HG03280 (cell line): ENCODE results near the gene KCNQ1.

Experiments used
- ATAC-seq: cut with Tn5 transposase; IDR thresholded peaks from one replicate; pipeline ENCODE4 v1.9.1; 2021; ENCODE audit warnings: mild to moderate bottlenecking, moderate library complexity; ENCODE audit not compliant: unreplicated experiment

The KCNQ1 gene

GRCh38 chr11:2797121-2797711 lies 352.4 kb downstream of the KCNQ1 start:
- ATAC-seq: no peak

DNA sequence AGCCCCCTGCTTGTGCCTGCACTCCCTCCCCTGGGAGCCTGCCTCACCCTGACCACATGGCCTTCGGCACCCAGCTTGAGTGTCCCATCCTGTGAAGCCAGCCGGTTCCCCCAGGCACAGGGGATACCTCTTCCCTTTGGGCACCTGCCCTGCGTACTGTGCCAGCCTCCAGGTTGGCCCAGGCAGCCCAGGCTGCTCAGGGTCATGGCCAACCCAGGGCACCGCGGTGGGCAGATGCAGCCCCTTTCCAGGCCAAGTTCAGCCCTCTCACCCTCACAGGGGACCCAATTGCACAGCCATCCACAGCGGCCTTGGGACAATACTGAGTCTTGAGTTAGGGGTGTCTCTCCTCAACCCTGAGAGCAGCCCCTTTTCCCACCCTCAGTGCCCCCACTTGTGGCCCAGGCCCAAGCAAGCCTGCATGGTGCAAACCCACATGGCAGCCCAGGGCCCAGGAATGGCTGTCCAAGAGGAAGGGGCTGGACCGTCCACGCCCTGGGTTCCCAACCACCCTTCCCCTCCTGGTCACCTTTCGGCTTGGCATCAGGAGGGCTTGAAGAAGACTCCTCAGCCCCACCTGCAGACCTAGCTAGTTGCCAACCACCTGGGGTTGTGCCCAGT lies 353.0 kb downstream of the KCNQ1 start:
- no peak for ATAC-seq

DNA sequence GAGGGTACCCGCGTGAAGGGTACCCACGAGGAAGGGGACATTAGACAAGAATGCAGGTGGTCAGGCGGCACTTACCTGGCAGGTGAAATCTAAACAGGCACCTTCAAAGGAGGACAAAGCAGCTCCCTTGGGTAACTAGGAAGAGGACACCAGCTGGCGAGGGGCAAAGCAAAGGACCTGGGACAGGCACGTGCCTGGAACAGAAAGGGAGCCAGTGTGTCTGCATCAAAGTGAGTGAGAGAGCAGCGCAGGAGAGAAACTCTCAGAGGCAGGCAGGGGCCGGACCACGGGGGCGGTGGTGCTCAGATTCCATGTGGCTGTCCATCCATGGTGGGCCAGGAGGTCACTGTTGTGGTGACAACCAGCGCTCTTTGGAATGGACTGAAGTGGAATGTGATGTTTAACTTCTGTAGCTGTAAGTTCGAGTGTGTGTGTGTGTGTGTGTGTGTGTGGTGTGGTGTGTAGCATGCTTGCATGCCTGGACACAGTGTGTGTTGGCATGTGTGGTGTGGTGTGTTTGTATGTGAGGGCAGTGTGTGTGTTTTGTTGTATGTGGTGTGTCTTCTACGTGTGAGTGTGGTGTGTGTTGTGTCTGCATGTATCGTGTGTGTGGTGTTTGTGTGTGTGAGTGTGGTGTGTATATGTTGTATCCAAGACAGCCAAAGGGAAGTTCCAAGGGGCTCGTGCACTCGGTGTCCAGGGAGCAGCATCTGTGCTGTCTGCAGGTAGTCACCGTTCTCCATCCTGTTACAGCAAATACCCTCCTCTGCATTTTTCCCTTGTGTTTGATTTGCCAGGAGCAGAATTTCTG lies 354.3 kb downstream of the KCNQ1 start:
- ATAC-seq: no peak

- ATAC-seq: no peak
Observed at GRCh38 chr11:2799881-2800654, 355.3 kb downstream of the KCNQ1 start.

DNA sequence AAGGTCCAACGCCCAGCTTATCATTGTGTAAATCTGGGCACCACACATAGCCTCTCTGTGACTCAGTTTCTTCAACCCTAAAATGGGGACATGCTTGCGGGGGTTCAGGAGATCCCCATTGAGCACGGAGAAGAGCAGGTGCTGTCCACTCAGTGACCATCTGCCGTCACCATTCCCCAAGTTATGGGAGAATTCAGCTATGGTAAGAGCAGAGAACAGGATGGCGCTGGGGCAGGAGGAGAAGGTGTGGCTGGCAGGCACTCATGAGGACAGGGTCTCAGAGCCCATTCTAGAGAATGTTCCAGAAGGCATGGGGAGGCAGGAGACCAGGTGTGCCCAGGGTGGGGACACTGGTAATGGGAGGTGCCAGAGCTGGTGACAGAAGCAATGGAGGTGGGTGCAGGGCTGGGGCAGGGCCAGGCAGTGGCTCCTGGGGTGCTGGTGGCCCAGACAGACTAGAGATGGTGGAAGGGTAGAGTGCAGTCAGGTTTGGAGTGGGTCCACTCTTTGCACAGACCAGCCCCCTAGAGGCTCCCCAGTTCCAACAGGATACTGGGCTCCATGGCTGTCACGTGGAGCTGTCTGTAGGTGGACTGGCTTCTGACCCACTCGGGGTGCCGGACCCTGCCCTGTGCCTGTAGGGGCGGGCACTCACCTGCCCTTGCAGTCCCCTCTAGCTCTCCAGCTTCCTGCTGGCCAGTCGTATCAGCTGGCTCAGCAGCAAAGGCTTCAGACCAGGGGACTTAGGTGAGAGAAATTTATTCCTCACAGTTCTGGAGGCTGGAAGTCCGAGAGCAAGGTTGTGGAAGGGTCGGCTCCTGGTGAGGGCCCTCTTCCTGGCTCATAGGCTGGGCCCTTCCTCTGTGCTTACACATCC lies 356.1 kb downstream of the KCNQ1 start:
- no peak for ATAC-seq

DNA sequence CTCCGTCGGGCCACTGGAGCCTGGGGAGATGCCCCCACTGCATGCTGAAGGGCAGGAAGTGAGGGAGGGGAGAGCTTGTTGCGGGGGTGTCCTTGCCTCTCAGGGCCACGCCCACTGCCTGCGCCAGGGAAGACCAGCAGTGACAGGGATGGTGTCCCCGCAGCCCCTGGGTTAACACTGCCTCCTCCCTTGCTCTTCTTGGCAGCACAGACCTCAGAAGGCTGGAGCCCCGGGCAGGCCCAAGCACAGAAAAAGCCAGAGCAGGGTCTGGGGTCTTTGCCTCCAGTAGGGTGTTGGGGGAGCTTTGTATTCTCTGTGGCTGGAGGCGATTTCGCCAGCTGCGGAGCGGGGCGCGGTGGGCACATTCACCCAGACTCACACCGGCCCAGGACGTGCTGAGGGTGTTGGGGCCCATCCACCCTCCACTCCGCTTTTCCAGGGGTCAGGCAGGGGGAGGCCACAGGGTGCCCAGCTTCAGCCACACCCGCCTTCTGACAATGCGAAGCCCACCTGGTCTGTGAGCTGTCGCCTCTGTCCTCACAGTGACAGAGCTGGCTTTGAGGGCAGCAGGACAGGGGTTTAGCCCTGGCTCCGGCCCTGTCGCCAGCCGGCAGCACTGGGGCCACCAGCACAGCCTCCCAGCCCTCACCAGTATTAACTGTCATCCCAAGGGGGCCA lies 357.0 kb downstream of the KCNQ1 start:
- no peak for ATAC-seq

- ATAC-seq: no peak
Observed at GRCh38 chr11:2802389-2803185, 357.8 kb downstream of the KCNQ1 start.

- no peak for ATAC-seq
Observed at GRCh38 chr11:2803186-2804091, 358.6 kb downstream of the KCNQ1 start.

DNA sequence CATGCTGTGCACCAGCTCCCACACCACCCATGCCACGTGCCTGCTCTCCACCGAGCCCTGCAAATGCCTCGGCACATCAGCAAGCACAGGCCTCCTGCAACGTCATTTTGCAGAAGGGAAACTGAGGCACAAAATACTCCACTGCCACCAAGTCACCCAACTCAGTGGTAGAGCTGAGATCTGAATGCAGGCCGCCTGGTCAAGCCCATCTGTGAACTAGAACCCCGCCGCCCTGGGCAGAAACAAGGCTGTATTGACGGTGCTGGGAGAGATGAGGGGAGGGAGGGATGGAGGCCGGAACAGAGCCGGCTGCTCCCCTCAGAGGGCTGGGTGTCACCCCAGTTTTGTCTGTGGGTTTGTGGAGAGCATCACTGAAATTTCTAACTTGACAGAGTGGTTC lies 359.4 kb downstream of the KCNQ1 start:
- no peak for ATAC-seq

DNA sequence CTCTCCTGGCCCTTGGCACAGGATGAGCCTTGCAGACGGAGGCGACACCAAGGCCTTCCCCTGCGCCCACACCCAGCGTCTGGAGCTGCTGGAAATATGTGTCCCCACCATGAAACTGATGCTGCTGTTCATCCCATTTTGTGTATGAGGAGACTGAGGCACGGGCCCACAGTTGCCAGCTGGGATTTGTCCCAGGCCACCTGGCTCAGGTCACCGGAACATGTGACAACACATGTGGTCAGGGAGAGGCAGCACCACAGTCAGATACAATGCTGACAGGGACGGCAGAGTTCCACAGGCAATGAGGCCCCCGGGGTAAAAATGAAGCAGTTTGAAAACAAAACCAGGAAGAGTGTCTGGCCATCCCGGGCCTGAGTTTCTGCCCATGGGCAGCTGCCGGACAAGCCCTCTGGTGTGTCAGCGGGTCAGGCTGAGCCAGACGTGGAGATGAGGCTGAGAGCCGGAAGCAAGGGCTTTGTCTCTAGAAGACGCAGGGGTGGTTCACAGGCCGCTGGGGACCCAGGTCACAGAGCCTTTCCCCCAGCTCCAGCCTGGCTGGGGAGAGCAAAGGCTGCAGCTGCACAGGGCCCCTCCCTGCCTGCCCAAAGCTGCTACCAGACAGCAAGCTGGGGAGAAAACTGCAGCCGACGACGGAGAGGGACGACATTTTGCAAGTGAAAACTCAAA lies 360.0 kb downstream of the KCNQ1 start:
- ATAC-seq: no peak

DNA sequence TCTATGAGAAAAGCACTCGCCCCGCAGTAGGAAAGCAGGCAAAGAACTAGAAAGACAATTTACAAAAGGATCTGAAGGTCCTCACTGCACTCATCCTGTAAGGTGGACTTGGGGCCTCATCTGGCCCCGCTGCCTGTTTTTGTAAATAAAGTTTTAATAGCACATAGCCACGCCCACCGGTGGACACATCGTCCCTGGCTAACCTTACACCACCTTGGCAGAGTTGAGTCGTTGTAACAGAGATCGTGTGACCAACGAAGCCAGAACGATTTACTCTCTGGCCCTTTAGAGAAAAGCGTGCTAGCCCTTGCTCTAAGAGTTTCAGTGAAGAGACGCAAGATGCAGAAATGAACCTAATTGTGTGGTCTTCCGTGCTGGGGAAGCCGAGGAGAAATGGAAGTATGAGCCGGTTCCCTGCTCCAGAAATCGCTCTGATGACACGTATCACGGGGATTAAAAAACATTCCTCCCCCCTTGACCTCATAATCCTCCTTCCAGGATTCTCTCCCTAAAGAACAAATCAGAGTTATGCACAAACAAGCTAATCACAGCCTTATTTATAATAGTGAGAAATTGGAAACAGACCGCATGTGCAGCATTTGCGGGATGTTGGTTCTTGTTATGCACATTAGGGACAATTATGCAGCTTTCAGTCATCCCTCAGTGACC lies 360.7 kb downstream of the KCNQ1 start:
- ATAC-seq: no peak

GRCh38 chr11:2806351-2807024 lies 361.7 kb downstream of the KCNQ1 start:
- ATAC-seq: no peak

DNA sequence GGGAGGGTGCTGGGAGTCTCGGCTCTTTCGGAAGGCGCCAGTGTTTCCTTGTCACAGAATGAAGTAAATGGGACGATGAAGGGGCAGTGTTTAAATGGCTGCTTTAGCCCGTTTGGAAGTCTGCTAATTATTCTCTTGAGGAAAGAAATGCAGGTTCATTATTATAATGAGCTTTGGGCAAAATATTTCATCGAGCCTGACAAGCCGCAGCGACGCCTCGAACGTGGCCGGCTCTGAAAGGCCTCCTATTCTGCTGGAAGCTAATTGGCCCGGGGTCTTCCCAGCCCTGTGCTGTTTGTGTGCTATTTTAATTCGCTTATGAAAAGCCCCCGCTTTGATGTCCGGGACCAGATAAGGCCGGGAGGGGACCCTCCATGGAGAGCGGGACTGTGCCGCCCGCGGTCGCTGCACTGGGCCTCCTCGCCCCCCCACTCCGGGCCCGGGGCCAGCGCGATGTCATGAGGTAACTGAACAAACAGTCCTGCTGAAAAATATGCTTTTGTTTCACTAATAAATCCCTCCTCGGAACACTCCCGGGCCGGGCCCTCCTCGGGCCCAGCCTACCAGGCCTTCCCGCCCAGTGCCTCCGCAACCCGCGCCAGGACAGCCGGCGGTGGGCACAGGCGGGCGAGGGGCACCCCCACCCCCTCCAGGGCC lies 362.3 kb downstream of the KCNQ1 start:
- ATAC-seq: no peak

GRCh38 chr11:2807801-2808241 lies 363.0 kb downstream of the KCNQ1 start:
- no peak for ATAC-seq
